ENCODE measurements around the gene KCNH5.

KCNH5 gene

GRCh38 chr14:62921466-62921865 lies 123.8 kb downstream of the KCNH5 start:
- no peak overlapping the region for H3K27ac ChIP-seq (ENCODE audit: low read length)
- no peak overlapping the region for H3K9ac ChIP-seq (ENCODE audit: low read length)
- no peak overlapping the region for H2AFZ ChIP-seq (ENCODE audit: low read length)
- no peaks in the 10 kb centered on the region for H3K9me3 ChIP-seq (replicated peaks; ENCODE audit: insufficient read depth, low read length)
- no peak for TF ChIP-seq EZH2phosphoT487 (IDR thresholded peaks at IDR 0.05; ENCODE audit: low read length)
- TF ChIP-seq EZH2 (optimal IDR thresholded peaks at IDR 0.05; ENCODE audit: low read depth, low read length), result no peak
- no peak for TF ChIP-seq CTCF (IDR thresholded peaks at IDR 0.05; ENCODE audit: low read length)
- H3F3A ChIP-seq (ENCODE audit: insufficient read depth, low read length), result no peaks in the 10 kb centered on the region
- H3K79me2 ChIP-seq (ENCODE audit: low read length), result no peaks in the 10 kb centered on the region
- H3K27me3 ChIP-seq (replicated peaks; ENCODE audit: insufficient read depth, low read length), result no peaks in the 10 kb centered on the region
- no peak for DNase-seq
- H3K36me3 ChIP-seq (replicated peaks; ENCODE audit: insufficient read depth, low read length), result no peaks in the 10 kb centered on the region
- no peaks in the 10 kb centered on the region for H4K20me1 ChIP-seq (ENCODE audit: insufficient read depth, low read length)
- no peaks in the 10 kb centered on the region for H3K4me1 ChIP-seq (ENCODE audit: low read length)
- H3K4me2 ChIP-seq (ENCODE audit: low read depth, low read length), result no peak overlapping the region
- no peak overlapping the region for H3K4me3 ChIP-seq (ENCODE audit: low read length)
- no peaks in the 10 kb centered on the region for H3K9me2 ChIP-seq (replicated peaks; ENCODE audit: insufficient read depth, low read length)

- H3K4me1 ChIP-seq (ENCODE audit: low read length), result no peaks in the 10 kb centered on the region
- H3K4me3 ChIP-seq (ENCODE audit: low read length), result no peak overlapping the region
- H3K36me3 ChIP-seq (replicated peaks; ENCODE audit: insufficient read depth, low read length), result no peaks in the 10 kb centered on the region
- H2AFZ ChIP-seq (ENCODE audit: low read length), result no peak overlapping the region
- no peak overlapping the region for H3K4me2 ChIP-seq (ENCODE audit: low read depth, low read length)
- no peaks in the 10 kb centered on the region for H4K20me1 ChIP-seq (ENCODE audit: insufficient read depth, low read length)
- H3F3A ChIP-seq (ENCODE audit: insufficient read depth, low read length), result no peaks in the 10 kb centered on the region
- no peaks in the 10 kb centered on the region for H3K9me3 ChIP-seq (replicated peaks; ENCODE audit: insufficient read depth, low read length)
- no peaks in the 10 kb centered on the region for H3K79me2 ChIP-seq (ENCODE audit: low read length)
- no peaks in the 10 kb centered on the region for H3K27me3 ChIP-seq (replicated peaks; ENCODE audit: insufficient read depth, low read length)
- TF ChIP-seq CTCF (IDR thresholded peaks at IDR 0.05; ENCODE audit: low read length) (no peak), EZH2 (optimal IDR thresholded peaks at IDR 0.05; ENCODE audit: low read depth, low read length) (no peak), EZH2phosphoT487 (IDR thresholded peaks at IDR 0.05; ENCODE audit: low read length) (no peak)
- H3K9me2 ChIP-seq (replicated peaks; ENCODE audit: insufficient read depth, low read length), result no peaks in the 10 kb centered on the region
- no peak overlapping the region for H3K27ac ChIP-seq (ENCODE audit: low read length)
- no peak for DNase-seq
- no peak overlapping the region for H3K9ac ChIP-seq (ENCODE audit: low read length)
These were observed 128.7 kb downstream of the KCNH5 start for GRCh38 chr14:62916551-62916950.

GRCh38 chr14:62914873-62915272 lies 130.4 kb downstream of the KCNH5 start:
- H3K27me3 ChIP-seq (replicated peaks; ENCODE audit: insufficient read depth, low read length), result no peaks in the 10 kb centered on the region
- DNase-seq, result no peak
- no peak overlapping the region for H3K27ac ChIP-seq (ENCODE audit: low read length)
- no peaks in the 10 kb centered on the region for H3K36me3 ChIP-seq (replicated peaks; ENCODE audit: insufficient read depth, low read length)
- no peaks in the 10 kb centered on the region for H3K4me1 ChIP-seq (ENCODE audit: low read length)
- H3K9me3 ChIP-seq (replicated peaks; ENCODE audit: insufficient read depth, low read length), result no peaks in the 10 kb centered on the region
- no peaks in the 10 kb centered on the region for H3K9me2 ChIP-seq (replicated peaks; ENCODE audit: insufficient read depth, low read length)
- no peaks in the 10 kb centered on the region for H3K79me2 ChIP-seq (ENCODE audit: low read length)
- H3K4me3 ChIP-seq (ENCODE audit: low read length), result no peak overlapping the region
- H3K9ac ChIP-seq (ENCODE audit: low read length), result no peak overlapping the region
- H3F3A ChIP-seq (ENCODE audit: insufficient read depth, low read length), result no peaks in the 10 kb centered on the region
- no peak overlapping the region for H2AFZ ChIP-seq (ENCODE audit: low read length)
- TF ChIP-seq CTCF (IDR thresholded peaks at IDR 0.05; ENCODE audit: low read length), result no peak
- no peaks in the 10 kb centered on the region for H4K20me1 ChIP-seq (ENCODE audit: insufficient read depth, low read length)
- no peak overlapping the region for H3K4me2 ChIP-seq (ENCODE audit: low read depth, low read length)

Data from MM.1S (cell line).